ENCODE measurements around the gene ABCA13.

Gene ABCA13, protein sequence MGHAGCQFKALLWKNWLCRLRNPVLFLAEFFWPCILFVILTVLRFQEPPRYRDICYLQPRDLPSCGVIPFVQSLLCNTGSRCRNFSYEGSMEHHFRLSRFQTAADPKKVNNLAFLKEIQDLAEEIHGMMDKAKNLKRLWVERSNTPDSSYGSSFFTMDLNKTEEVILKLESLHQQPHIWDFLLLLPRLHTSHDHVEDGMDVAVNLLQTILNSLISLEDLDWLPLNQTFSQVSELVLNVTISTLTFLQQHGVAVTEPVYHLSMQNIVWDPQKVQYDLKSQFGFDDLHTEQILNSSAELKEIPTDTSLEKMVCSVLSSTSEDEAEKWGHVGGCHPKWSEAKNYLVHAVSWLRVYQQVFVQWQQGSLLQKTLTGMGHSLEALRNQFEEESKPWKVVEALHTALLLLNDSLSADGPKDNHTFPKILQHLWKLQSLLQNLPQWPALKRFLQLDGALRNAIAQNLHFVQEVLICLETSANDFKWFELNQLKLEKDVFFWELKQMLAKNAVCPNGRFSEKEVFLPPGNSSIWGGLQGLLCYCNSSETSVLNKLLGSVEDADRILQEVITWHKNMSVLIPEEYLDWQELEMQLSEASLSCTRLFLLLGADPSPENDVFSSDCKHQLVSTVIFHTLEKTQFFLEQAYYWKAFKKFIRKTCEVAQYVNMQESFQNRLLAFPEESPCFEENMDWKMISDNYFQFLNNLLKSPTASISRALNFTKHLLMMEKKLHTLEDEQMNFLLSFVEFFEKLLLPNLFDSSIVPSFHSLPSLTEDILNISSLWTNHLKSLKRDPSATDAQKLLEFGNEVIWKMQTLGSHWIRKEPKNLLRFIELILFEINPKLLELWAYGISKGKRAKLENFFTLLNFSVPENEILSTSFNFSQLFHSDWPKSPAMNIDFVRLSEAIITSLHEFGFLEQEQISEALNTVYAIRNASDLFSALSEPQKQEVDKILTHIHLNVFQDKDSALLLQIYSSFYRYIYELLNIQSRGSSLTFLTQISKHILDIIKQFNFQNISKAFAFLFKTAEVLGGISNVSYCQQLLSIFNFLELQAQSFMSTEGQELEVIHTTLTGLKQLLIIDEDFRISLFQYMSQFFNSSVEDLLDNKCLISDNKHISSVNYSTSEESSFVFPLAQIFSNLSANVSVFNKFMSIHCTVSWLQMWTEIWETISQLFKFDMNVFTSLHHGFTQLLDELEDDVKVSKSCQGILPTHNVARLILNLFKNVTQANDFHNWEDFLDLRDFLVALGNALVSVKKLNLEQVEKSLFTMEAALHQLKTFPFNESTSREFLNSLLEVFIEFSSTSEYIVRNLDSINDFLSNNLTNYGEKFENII (N-terminal part only)

DNA sequence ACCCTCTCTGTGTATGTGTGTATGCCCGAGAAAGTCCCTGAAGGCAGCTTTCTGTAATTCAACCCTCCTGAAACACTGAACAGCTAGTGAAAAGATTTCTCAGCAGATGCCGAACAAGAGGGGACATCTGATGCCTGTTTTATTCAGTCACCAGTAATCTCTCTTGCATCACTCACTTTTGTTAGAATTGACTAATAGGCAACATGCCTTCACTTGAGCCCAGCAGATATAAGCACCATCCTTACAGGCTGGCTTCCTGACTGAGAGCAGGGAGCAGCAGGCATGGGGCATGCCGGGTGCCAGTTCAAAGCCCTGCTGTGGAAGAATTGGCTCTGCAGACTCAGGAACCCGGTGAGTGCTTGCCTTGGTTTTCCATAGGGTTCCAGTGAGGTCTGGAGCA is at the start of gene ABCA13:
ABCA13 (plus strand) TSS at position 257 of the 400 bp plus-strand sequence; CDS start at position 283, 26 bp downstream.
- no peaks in the 10 kb centered on the region for H3K27me3 ChIP-seq (ENCODE audit: control insufficient read depth, insufficient read depth, low read length)
- TF ChIP-seq, protein P1, sequence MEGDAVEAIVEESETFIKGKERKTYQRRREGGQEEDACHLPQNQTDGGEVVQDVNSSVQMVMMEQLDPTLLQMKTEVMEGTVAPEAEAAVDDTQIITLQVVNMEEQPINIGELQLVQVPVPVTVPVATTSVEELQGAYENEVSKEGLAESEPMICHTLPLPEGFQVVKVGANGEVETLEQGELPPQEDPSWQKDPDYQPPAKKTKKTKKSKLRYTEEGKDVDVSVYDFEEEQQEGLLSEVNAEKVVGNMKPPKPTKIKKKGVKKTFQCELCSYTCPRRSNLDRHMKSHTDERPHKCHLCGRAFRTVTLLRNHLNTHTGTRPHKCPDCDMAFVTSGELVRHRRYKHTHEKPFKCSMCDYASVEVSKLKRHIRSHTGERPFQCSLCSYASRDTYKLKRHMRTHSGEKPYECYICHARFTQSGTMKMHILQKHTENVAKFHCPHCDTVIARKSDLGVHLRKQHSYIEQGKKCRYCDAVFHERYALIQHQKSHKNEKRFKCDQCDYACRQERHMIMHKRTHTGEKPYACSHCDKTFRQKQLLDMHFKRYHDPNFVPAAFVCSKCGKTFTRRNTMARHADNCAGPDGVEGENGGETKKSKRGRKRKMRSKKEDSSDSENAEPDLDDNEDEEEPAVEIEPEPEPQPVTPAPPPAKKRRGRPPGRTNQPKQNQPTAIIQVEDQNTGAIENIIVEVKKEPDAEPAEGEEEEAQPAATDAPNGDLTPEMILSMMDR (IDR thresholded peaks at IDR 0.05): no peak
- no peak within 1 kb of the TSS for H3K9ac ChIP-seq
- H3K9me3 ChIP-seq (ENCODE audit: control insufficient read depth, low read length): no peaks in the 10 kb centered on the region
- H3K36me3 ChIP-seq (ENCODE audit: control insufficient read depth, insufficient read depth, low read length): no peaks in the 10 kb centered on the region
- H3K4me1 ChIP-seq: no peaks in the 10 kb centered on the region
- H3K27ac ChIP-seq: no peak within 1 kb of the TSS
- no peak within 1 kb of the TSS for H3K4me3 ChIP-seq (ENCODE audit: low read depth, low read length)
- H3K79me2 ChIP-seq: no peaks in the 10 kb centered on the region
- no peak within 1 kb of the TSS for H3K4me2 ChIP-seq (ENCODE audit: low read length)
- H2AFZ ChIP-seq: no peak within 1 kb of the TSS

DNA sequence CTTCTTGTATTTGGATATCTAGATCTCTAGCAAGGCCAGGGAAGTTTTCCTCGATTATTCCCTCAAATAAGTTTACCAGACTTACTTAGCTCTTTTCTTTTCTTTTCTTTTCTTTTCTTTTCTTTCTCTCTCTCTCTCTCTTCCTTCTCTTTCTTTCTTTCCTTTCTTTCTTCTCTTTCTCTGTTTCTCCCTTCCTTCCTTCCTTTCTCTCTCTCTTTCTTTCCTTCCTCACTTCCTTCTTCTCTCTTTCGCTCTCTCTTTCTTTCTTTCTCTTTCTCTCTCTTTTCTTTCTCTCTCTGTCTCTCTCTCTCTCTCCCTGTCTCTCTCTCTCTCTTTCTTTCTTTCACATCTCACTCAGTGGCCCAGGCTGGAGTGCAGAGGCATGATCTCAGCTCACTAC is 45.2 kb upstream of the ABCA13 start:
- H3K4me2 ChIP-seq (ENCODE audit: low read length): no peak overlapping the region
- no peaks in the 10 kb centered on the region for H3K36me3 ChIP-seq (ENCODE audit: control insufficient read depth, insufficient read depth, low read length)
- no peak overlapping the region for H3K27ac ChIP-seq
- no peaks in the 10 kb centered on the region for H3K79me2 ChIP-seq
- H2AFZ ChIP-seq: no peak overlapping the region
- no peaks in the 10 kb centered on the region for H3K27me3 ChIP-seq (ENCODE audit: control insufficient read depth, insufficient read depth, low read length)
- TF ChIP-seq, protein P1 (IDR thresholded peaks at IDR 0.05): no peak
- no peak overlapping the region for H3K9ac ChIP-seq
- no peak overlapping the region for H3K4me3 ChIP-seq (ENCODE audit: low read depth, low read length)
- no peaks in the 10 kb centered on the region for H3K4me1 ChIP-seq
- H3K9me3 ChIP-seq (ENCODE audit: control insufficient read depth, low read length): no peaks in the 10 kb centered on the region

DNA sequence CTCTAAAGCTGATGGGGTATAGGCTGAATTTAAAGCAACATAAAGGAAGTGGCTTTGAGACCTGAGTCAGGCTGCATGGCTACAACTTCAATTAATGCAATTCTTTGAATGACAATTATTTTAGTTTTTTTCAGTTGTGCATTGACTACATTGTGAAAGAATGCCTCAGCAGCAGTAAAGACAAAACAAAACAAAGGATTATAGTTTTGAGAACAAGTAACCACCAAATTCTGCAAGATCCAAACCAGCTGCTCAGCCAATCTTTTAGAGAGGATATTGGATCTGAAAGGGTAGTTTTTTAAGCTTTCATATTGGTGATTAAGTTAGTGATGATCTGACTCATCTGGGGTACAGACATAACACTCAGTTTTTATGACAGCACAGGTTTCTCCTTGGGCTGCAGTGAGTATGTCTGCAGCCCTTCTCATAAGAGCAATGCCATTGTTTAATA is 40.6 kb upstream of the ABCA13 start:
- no peaks in the 10 kb centered on the region for H3K4me1 ChIP-seq
- no peaks in the 10 kb centered on the region for H3K9me3 ChIP-seq (ENCODE audit: control insufficient read depth, low read length)
- H3K4me2 ChIP-seq (ENCODE audit: low read length): no peak overlapping the region
- no peaks in the 10 kb centered on the region for H3K79me2 ChIP-seq
- TF ChIP-seq, protein P1 (IDR thresholded peaks at IDR 0.05): no peak
- H3K9ac ChIP-seq: no peak overlapping the region
- H3K36me3 ChIP-seq (ENCODE audit: control insufficient read depth, insufficient read depth, low read length): no peaks in the 10 kb centered on the region
- no peak overlapping the region for H3K27ac ChIP-seq
- no peaks in the 10 kb centered on the region for H3K27me3 ChIP-seq (ENCODE audit: control insufficient read depth, insufficient read depth, low read length)
- H3K4me3 ChIP-seq (ENCODE audit: low read depth, low read length): no peak overlapping the region
- H2AFZ ChIP-seq: no peak overlapping the region

DNA sequence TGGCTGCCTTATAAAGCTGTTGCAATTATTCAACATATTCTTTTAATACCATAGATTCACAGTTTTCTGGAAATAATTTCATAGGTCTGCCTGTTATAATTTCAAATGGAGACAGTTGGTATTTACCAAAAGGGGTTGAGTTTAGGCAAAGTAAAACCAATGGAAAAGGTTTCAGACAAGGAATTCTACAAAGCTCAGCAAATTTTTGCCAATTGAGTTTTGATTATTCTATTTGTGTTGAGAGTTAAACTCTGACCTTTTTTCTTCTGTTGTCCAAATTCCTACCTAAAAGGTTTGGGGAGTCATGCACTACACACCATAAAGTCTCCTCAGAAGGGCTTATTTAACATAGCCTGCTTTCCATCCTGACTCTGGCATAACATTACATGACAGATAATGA is 38.5 kb upstream of the ABCA13 start:
- Histone ChIP-seq H3K4me1 (no peaks in the 10 kb centered on the region), H3K9me3 (ENCODE audit: control insufficient read depth, low read length) (no peaks in the 10 kb centered on the region), H3K36me3 (ENCODE audit: control insufficient read depth, insufficient read depth, low read length) (no peaks in the 10 kb centered on the region), H3K27ac (no peak overlapping the region), H3K9ac (no peak overlapping the region), H2AFZ (no peak overlapping the region), H3K4me2 (ENCODE audit: low read length) (no peak overlapping the region), H3K79me2 (no peaks in the 10 kb centered on the region), H3K4me3 (ENCODE audit: low read depth, low read length) (no peak overlapping the region), H3K27me3 (ENCODE audit: control insufficient read depth, insufficient read depth, low read length) (no peaks in the 10 kb centered on the region)
- TF ChIP-seq, protein P1 (IDR thresholded peaks at IDR 0.05): no peak

Data from parathyroid adenoma (tissue), 2 donors.